HCT116 (cell line): Measurements from ENCODE around the gene NOC2L. TPM values are rescaled to one million over a fixed set of nuclear protein-coding genes. Genes with fewer than 3 reads are reported as not detected.
A peak's percentile ranks its signal among the peaks of the same experiment; 100 is the strongest.

Source experiments
- ATAC-seq: fragments of 200-7000 bp; cut with Tn5 transposase; 2 replicates; pipeline ENCODE4 v1.9.1; 2020; ENCODE audit warnings: mild to moderate bottlenecking, moderate library complexity
- BruUV-seq: library from RNA; stranded (reverse); fragments of 400-500 nt; replicated peaks from 2 replicates; lab custom pipeline; 2021; lab: Mats Ljungman, UMichigan
- CTCF ChIA-PET: fragments of 300-600 bp; sonication (Branson Sonifier 250); formaldehyde crosslinking; loops from one replicate; lab custom pipeline; 2021; ENCODE audit warnings: antibody characterized with exemption; lab: Charles Lee
- POLR2A ChIA-PET: fragments of 300-600, 350-600 bp; sonication (Branson Sonifier 250); formaldehyde crosslinking; loops from one replicate; lab custom pipeline; 2021; ENCODE audit warnings: antibody characterized with exemption; lab: Charles Lee
- RAD21 ChIA-PET, 2 experiments: fragments of 300-600 bp; sonication (Branson Sonifier 250); formaldehyde crosslinking; loops; one replicate each; lab custom pipeline; 2023; ENCODE audit warnings: low total read pairs in 2 of 2; ENCODE audit not compliant: uncharacterized antibody in 2 of 2, unreplicated experiment in 2 of 2, low non-redundant PET in 1 of 2; lab: Charles Lee
- DNase-seq: peaks from one replicate; pipeline ENCODE4 v3.0.0-alpha.2; 2010; ENCODE audit warnings: low read depth, low spot score
- H2AFZ ChIP-seq: fragments of 200-600 bp; shearing (Covaris generic), sonication (generic); 2 replicates; pipeline ENCODE4 v1.6.1; 2017; ENCODE audit warnings: low read depth, mixed run types, mixed read lengths, antibody characterized with exemption, low read length; ENCODE audit not compliant: poor library complexity, severe bottlenecking
- H3K27ac ChIP-seq: 2 replicates; pipeline ENCODE4 v1.5.1; 2012; ENCODE audit warnings: low read depth, low read length
- H3K27me3 ChIP-seq: fragments of 200-600 bp; sonication (generic); 2 replicates; pipeline ENCODE4 v1.6.1; 2016; ENCODE audit warnings: mixed run types, low read length, mixed read lengths; ENCODE audit not compliant: insufficient read depth
- H3K36me3 ChIP-seq, 2 experiments: fragments of 200-500 bp in 1 of 2; fragments of 200-600 bp in 1 of 2; sonication (Bioruptor generic) in 1 of 2; sonication (generic) in 1 of 2; 2 replicates each; pipeline versions ENCODE4 v1.5.1 to v1.6.1; 2014 to 2016; ENCODE audit warnings: low read length in 2 of 2, inconsistent platforms in 1 of 2, mixed read lengths in 1 of 2, mixed run types in 1 of 2; ENCODE audit not compliant: insufficient read depth in 2 of 2, control insufficient read depth in 1 of 2
- H3K4me1 ChIP-seq, 2 experiments: fragments of 200-600 bp in 1 of 2; sonication (generic) in 1 of 2; 2 replicates each; pipeline versions ENCODE4 v1.5.1 to v1.6.1; 2012 to 2017; ENCODE audit warnings: low read length in 2 of 2, inconsistent platforms in 1 of 2, mild to moderate bottlenecking in 1 of 2, mixed read lengths in 1 of 2, mixed run types in 1 of 2, moderate library complexity in 1 of 2; ENCODE audit not compliant: insufficient read depth in 2 of 2, control insufficient read depth in 1 of 2
- H3K4me2 ChIP-seq: fragments of 200-600 bp; sonication (generic); 2 replicates; pipeline ENCODE4 v1.6.1; 2017; ENCODE audit warnings: mixed run types, low read length, mixed read lengths
- H3K4me3 ChIP-seq, 2 experiments: fragments of 200-600 bp in 1 of 2; sonication (generic) in 1 of 2; replicated peaks in 1 of 2; 2 replicates each; pipeline ENCODE4 v1.5.1; 2011 to 2016; ENCODE audit warnings: low read length in 2 of 2, control low read depth in 1 of 2, low read depth in 1 of 2, mild to moderate bottlenecking in 1 of 2, mixed read lengths in 1 of 2, mixed run types in 1 of 2
- H3K79me2 ChIP-seq: fragments of 200-600 bp; sonication (generic); 2 replicates; pipeline ENCODE4 v1.6.1; 2017; ENCODE audit warnings: mild to moderate bottlenecking, mixed run types, low read length, moderate library complexity, mixed read lengths; ENCODE audit not compliant: insufficient read depth
- H3K9ac ChIP-seq: fragments of 200-600 bp; sonication (generic); 2 replicates; pipeline ENCODE4 v1.6.1; 2016; ENCODE audit warnings: low read length, mixed read lengths
- H3K9me2 ChIP-seq: fragments of 200-600 bp; sonication (generic), shearing (Covaris generic); 2 replicates; pipeline ENCODE4 v1.6.1; 2017; ENCODE audit warnings: mixed run types, mild to moderate bottlenecking, moderate library complexity; ENCODE audit not compliant: insufficient read depth
- H3K9me3 ChIP-seq, 2 experiments: fragments of 200-500 bp in 1 of 2; fragments of 200-600 bp in 1 of 2; sonication (Bioruptor generic) in 1 of 2; sonication (generic) in 1 of 2; 2 replicates each; pipeline ENCODE4 v1.6.1; 2014 to 2017; ENCODE audit warnings: low read length in 2 of 2, mixed read lengths in 2 of 2, inconsistent platforms in 1 of 2, low read depth in 1 of 2, mild to moderate bottlenecking in 1 of 2, mixed run types in 1 of 2, moderate library complexity in 1 of 2; ENCODE audit not compliant: control insufficient read depth in 1 of 2, insufficient read depth in 1 of 2
- H4K20me1 ChIP-seq: fragments of 200-600 bp; sonication (generic), shearing (Covaris generic); 2 replicates; pipeline ENCODE4 v1.6.1; 2017; ENCODE audit warnings: mixed run types, mild to moderate bottlenecking, moderate library complexity; ENCODE audit not compliant: insufficient read depth
- CBX3 ChIP-seq: IDR thresholded peaks from 2 replicates; pipeline ENCODE4 v1.6.1; 2012; ENCODE audit warnings: low read depth
- CEBPB ChIP-seq: IDR thresholded peaks from 2 replicates; pipeline ENCODE4 v1.6.1; 2012; ENCODE audit warnings: low read depth
- EGR1 ChIP-seq: IDR thresholded peaks from 2 replicates; pipeline ENCODE4 v1.6.1; 2012; ENCODE audit warnings: low read depth
- ELF1 ChIP-seq: IDR thresholded peaks from 2 replicates; pipeline ENCODE4 v1.6.1; 2012; ENCODE audit warnings: low read depth, borderline replicate concordance
- EZH2 ChIP-seq: fragments of 200-600 bp; sonication (generic); IDR thresholded peaks from 2 replicates; pipeline ENCODE4 v1.6.1; 2017; ENCODE audit warnings: antibody characterized with exemption, mixed run types
- EZH2phosphoT487 ChIP-seq: fragments of 200-600 bp; IDR thresholded peaks from 2 replicates; pipeline ENCODE4 v1.6.1; 2018; ENCODE audit warnings: antibody characterized with exemption, borderline replicate concordance
- FOSL1 ChIP-seq: IDR thresholded peaks from 2 replicates; pipeline ENCODE4 v1.6.1; 2012; ENCODE audit warnings: low read depth
- MAX ChIP-seq: IDR thresholded peaks from 2 replicates; pipeline ENCODE4 v1.6.1; 2012
- POLR2A ChIP-seq: IDR thresholded peaks from 2 replicates; pipeline ENCODE4 v1.7.0; 2011; ENCODE audit warnings: borderline replicate concordance; ENCODE audit not compliant: insufficient read depth, insufficient read length; ENCODE audit errors: extremely low read depth
- POLR2AphosphoS5 ChIP-seq: IDR thresholded peaks from 2 replicates; pipeline ENCODE4 v1.6.1; 2011; ENCODE audit warnings: mild to moderate bottlenecking, low read depth, low read length, moderate library complexity
- SIN3A ChIP-seq: IDR thresholded peaks from 2 replicates; pipeline ENCODE4 v1.6.1; 2012; ENCODE audit warnings: low read depth
- SP1 ChIP-seq: IDR thresholded peaks from 2 replicates; pipeline ENCODE4 v1.6.1; 2012; ENCODE audit warnings: low read depth
- SRF ChIP-seq: IDR thresholded peaks from 2 replicates; pipeline ENCODE4 v1.6.1; 2012; ENCODE audit warnings: low read depth
- TCF7L2 ChIP-seq: IDR thresholded peaks from 2 replicates; pipeline ENCODE4 v1.7.0; 2011; ENCODE audit warnings: borderline replicate concordance, inconsistent platforms; ENCODE audit not compliant: insufficient read depth, insufficient read length; ENCODE audit errors: extremely low read depth
- YY1 ChIP-seq: IDR thresholded peaks from 2 replicates; pipeline ENCODE4 v1.6.1; 2011; ENCODE audit warnings: low read length, low read depth, moderate library complexity, mild to moderate bottlenecking; ENCODE audit not compliant: insufficient replicate concordance; ENCODE audit errors: extremely low read depth
- ZBTB33 ChIP-seq: IDR thresholded peaks from 2 replicates; pipeline ENCODE4 v1.6.1; 2011; ENCODE audit warnings: mild to moderate bottlenecking, low read length, moderate library complexity; ENCODE audit not compliant: insufficient replicate concordance; ENCODE audit errors: extremely low read depth
- ZNF274 ChIP-seq: fragments of 200-500 bp; sonication (Bioruptor generic); IDR thresholded peaks from 2 replicates; pipeline ENCODE4 v1.6.1; 2014; ENCODE audit warnings: mild to moderate bottlenecking, low read depth, low read length, inconsistent platforms
- intact Hi-C: fragments of 100-400 bp; cut with micrococcal nuclease; formaldehyde crosslinking; loops from 2 replicates; pipeline ENCODE4 v1.10.0; 2022
- total RNA-seq: library from RNA; stranded (reverse); gene quantifications from one replicate; pipeline ENCODE4 v1.2.1, GENCODE V29; 2021; ENCODE audit not compliant: unreplicated experiment

NOC2L gene
- total RNA-seq, 1 experiment from 2014 or later = 260 TPM

- peak overlapping the region; percentile 93 for H3K4me2 ChIP-seq
- ATAC-seq = peak; percentile 77
- intact Hi-C loops = no loop called here
- DNase-seq = peak; percentile 81
- H4K20me1 ChIP-seq = no peaks in the 10 kb centered on the region
- peak overlapping the region; percentile 60 for H3K27ac ChIP-seq
- no peaks in the 10 kb centered on the region for H3K27me3 ChIP-seq
- H3K79me2 ChIP-seq = no peaks in the 10 kb centered on the region; the same call in 1 of the 2 replicates
- POLR2A ChIA-PET = interaction anchor here (0.5 to 1.7 kb wide), 5 partner anchors 10 to 156 kb away, joined by 3 to 4 read pairs (median 4); no protein-coding TSS in a partner anchor
- H3K9me3 ChIP-seq = no peaks in the 10 kb centered on the region
- H2AFZ ChIP-seq = no peak overlapping the region
- CTCF ChIA-PET = interaction anchor here (0.8 to 1.5 kb wide), 6 partner anchors 9 to 285 kb away, joined by 3 to 5 read pairs (median 4); no protein-coding TSS in a partner anchor
- H3K36me3 ChIP-seq = no peaks in the 10 kb centered on the region
- H3K4me1 ChIP-seq = peaks cover 35 to 55% of the 10 kb centered on the region in 2 experiments
- peak overlapping the region; percentile 82 for H3K9ac ChIP-seq
- BruUV-seq = no TSS peak
- TF ChIP-seq SRF (no peak), MAX (no peak), CBX3 (no peak), ZBTB33 (peak; percentile 38), POLR2A (no peak), SIN3A (no peak), EZH2 (no peak), TCF7L2 (no peak), CEBPB (no peak), FOSL1 (no peak), ELF1 (no peak), SP1 (no peak), EZH2phosphoT487 (no peak), YY1 (peak; percentile 27), POLR2AphosphoS5 (peak; percentile 33), EGR1 (no peak), ZNF274 (no peak)
- TF ChIP-seq, all 23 proteins: peak for 3
- Histone ChIP-seq H3K9me2 (no peaks in the 10 kb centered on the region), H3K4me3 (peak overlapping the region; percentile 29 to 56)
- RAD21 ChIA-PET = no interaction called here
Measured at GRCh38 chr1:1006305-1007159, 47.5 kb upstream of the NOC2L start.
